ENCODE measurements around the gene KNL1.
"Not testable (repeated sequence)": the region's sequence is repeated elsewhere in the genome, so short reads cannot be mapped to it uniquely, and the experiment has no call there.

Gene KNL1

DNA sequence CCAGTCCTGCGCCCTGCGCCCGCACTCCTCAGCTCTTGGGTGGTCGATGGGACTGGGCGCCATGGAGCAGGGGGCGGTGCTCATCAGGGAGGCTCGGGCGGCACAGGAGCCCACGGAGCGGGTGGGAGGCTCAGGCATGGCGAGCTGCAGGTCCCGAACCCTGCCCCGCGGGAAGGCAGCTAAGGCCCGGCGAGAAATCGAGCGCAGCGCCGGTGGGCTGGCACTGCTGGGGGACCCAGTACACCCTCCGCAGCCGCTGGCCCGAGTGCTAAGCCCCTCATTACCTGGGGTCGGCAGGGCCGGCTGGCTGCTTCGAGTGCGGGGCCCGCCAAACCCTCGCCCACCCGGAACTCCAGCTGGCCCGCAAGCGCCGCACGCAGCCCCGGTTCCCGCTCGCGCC, 82.9 kb downstream of the KNL1 start:
- DNase-seq: not testable (repeated sequence)

DNA sequence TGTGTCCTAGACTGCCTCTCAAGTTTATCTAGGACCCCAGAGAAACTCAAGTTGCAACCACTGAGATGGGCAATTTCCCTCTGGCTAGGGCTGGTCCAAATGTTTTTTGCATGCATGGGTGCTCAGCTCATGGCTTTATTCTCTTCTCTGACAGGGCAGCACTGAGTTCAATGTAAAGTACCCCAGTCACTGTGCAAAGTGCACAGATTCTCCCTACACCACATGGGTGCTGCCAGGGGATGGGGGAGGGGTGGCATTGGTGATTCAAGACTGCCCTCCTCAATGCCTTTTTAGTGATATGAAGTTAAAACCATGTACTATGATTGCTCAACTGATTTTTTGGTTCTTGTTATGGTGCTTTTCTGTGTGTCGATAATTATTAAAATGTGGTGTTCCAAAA, 86.1 kb downstream of the KNL1 start:
- DNase-seq: no peak

DNA sequence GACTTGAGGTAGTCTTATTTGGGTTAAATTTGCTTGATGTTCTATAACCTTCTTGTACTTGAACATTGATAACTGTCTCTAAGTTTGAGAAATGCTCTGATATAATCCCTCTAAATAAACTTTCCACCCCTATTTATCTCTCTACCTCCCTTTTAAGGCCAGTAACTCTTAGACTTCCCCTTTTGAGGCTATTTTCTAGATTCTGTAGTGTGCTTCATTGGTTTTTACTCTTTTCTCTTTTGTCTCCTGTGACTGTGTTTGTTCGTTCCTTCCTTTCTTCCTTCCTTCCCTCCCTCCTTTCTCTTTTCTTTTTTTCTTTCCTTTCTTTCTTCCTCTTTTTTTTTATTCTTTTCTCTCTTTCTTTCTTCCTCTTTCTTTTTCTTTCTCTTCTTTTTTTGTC, 86.9 kb downstream of the KNL1 start:
- not testable (repeated sequence) for DNase-seq

DNA sequence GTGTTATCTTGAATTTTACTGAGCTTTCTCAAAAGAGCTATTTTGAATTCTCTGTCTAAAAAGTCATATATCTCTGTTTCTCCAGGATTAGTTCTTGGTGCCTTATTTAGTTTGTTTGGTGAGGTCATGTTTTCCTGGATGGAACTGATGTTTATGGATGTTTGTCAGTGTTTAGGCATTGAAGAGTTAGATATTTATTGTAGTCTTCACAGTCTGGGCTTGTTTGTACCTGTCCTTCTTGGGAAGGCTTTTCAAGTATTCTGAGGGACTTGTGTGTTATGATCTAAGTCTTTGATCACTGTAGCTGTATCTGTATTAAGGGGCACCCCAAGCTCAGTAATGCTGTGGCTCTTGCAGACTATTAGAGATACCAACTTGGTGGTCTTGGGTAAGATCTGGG, 90.3 kb downstream of the KNL1 start:
- no peak for DNase-seq

DNA sequence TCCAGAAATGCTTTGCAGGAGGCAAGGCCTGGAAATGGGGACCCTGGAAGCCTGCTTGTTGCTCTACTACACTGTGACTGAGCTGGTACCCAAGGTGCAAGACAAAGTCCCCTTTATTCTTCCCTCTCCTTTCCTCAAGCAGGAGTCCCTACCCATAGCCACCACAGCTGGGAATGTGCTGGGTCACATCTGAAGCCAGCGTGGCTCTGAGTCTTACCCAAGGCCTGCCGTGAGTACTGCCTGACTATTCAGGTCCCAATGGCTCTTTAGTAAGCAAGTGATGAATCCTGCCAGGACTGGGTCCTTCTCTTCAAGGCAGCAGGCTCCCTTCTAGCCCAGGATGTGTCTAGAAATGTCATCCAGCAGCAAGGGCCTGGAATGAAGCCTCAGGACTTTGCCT, 91.3 kb downstream of the KNL1 start:
- no peak for DNase-seq

DNA sequence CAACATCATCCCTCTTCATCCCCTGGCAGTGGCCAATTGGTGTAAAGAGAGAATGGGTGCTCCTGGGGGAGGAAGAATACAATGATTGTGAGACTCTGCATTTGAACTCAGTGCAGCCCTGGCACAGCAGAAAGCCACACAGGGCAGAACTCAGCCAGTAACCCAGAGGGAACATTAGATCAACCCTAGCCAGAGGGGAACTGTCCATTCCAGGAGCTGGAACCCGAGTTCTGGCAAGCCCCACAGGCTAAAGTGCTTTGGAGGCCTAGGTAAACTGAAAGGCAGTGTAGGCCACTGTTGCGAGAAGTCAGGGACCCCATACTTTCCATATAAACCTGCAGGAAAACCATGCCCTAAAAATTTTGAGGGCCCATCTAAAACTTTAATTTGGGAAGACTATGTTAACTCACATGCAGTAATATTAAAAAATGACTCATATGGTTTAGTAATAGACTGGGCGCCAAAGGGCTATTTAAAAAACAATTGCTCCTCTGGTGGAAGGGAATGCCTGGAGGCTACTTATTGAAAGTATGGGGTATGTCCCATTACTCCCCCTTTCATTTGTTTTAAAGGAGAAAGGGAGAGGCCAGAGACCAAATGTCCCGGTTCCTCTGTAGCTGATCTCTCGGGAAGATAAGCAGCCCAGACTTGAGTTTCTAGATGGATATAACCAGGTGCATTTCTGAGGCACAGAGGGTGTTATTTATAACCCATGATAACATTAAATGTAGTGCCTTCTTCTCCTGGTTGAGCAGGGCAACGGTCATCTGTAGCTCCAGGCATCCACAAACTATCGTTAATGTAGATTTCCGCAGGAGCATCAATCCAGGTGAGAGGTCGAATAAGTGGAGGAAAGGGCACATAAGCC, 95.1 kb downstream of the KNL1 start:
- DNase-seq: no peak

DNA sequence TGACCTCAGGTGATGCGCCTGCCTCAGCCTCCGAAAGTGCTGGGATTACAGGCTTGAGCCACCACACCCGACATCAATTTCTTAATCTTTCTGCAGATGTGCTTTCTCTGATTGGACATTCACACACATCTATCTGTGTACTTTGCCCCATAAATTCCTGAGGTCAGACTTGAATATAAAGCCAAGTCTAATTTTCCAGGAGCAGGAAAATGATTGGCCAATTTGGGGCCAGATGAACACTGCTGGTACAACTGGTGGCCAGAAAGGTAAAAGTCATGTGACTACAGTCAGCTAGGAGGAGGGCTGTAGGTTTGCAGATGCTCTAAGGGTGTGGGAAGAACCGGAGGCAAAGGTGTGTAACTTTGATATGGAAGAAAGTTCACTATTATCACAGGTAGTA, 97.7 kb downstream of the KNL1 start:
- no peak for DNase-seq

DNA sequence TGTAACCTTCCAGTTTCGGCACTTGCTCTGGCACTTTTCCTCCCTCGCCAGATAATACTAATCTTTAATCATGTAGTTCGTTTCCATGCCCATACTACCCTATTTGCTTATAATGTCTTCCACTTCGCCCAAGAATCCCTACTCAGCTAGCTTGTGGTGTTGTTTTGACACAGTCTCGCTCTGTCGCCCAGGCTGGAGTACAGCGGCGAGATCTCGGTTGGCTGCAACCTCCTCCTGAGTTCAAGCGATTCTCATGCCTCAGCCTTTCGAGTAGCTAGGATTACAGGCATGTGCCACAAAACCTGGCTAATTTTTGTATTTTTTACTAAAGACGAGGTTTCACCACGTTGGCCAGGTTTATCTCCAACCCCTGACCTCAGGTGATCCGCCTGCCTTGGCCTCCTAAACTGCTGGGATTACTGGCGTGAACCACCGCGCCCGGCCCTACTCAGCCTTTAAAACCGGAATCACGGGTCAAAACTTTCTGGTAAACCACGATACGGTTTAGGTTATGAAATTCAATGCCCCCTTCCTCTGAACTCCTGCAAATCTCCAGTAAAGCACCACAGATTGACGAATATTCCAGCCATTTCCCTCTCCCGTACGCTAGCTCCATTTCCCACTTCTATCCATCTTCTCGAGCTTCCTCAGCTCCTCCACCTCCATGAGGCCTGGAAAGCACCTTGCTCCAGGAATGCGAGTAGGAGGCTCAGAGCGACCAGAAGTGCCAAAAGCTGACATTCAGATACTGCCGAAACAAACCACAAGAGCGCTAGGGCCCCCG, 100.0 kb downstream of the KNL1 start:
- no peak for DNase-seq

DNA sequence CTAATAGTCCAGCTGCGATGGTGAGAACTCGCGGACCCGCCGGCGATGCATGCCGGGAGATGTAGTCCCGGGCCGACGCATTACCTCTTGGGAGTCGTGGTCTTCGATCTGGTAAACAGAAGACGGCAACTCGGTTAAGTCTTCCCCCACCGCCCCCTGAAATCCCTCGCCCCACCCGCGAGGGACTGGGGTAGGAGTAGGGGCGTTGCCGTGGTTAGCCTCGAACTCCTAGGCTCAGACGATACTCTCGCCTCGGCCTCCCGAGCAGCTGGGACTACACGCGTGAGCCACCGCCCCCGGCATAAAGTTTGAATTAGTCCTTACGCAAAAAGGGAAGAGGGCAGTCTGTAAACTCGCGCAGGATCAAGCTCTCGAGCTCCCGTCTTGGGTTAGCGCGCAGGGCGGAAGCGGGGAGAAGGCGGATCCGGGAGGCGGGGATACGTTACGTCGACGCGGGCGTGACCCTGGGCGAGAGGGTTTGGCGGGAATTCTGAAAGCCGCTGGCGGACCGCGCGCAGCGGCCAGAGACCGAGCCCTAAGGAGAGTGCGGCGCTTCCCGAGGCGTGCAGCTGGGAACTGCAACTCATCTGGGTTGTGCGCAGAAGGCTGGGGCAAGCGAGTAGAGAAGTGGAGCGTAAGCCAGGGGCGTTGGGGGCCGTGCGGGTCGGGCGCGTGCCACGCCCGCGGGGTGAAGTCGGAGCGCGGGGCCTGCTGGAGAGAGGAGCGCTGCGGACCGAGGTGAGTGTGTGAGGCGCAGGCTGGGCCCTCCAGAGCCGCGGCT, 100.8 kb downstream of the KNL1 start, which contains the start of gene RAD51:
RAD51 (plus strand) TSS at position 487 of the 781 bp plus-strand sequence. CDS start 3,585 bp downstream, outside the sequence.
- peak; percentile 92 for DNase-seq

DNA sequence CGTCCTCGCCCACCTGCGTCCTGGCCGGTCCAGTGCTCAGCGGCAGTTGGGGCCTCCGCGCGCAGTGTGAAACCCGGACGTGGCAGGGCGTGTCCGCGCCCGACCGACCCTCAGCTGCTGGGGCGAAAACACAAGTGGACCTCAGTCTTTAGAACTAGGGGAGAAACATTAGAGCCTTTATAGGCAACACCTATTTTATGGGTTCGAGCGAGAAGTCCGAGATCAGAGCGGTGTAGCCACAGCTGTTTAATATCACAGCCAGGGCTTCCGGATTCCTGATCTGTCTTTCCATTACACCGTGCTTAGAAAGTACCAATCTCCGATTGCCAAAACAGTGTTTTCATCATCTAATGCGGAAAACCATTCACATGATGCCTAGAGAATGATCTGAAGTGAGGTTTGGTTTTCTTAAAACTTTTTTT, 101.4 kb downstream of the KNL1 start:
- no peak for DNase-seq

DNA sequence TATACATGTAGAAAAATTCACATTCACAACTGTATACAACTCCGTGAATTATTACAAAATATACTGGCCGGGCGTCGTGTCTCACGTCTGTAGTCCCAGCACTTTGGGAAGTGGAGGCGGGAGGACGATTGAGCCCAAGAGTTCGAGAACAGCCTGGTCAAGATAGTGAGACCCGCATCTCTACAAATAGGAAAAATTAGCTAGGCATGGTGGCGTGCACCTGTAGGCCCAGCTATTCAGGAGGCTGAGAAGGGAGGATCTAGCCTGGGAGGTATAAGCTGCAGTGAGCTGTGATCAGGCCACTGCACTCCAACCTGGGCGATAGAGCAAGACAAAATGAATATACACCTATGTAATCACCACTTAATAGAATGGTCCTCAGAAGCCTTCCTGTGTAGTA, 102.2 kb downstream of the KNL1 start:
- DNase-seq: no peak

DNA sequence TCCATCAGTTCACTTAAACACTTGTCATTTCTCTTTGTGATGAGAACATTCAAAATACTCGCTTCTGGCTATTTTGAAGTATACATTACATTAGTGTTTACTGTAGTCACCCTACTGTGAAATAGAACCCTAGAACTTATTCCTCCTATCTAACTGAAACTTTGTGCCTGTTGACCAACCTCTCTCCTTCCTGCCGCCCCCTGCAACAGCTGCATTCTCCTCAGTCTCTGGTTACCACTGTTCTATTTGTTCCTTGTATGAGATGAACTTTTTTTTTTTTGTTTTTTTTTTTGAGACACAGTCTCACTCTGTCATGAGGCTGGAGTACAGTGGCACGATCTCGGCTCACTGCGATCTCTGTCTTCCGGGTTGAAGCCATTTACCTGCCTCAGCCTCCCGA, 103.9 kb downstream of the KNL1 start:
- no peak for DNase-seq

DNA sequence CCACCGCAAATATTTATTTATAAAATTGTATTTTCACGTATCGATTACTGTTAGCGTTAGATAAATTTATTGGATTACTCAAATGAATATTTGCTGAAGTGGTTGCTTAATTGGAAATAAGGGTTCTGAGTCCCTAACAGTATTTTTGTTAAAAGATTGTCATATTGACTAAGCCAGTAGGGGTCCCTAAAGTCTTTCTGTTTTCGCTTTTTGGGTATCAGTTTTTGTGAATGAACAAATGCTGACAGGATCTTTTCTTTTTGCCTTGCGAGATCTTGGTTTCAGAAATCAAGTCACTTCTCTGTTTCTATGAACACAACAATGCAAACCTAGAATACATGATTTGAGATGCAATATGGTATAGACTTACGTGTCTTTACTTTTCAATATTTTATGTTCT, 108.0 kb downstream of the KNL1 start:
- DNase-seq: no peak

DNA sequence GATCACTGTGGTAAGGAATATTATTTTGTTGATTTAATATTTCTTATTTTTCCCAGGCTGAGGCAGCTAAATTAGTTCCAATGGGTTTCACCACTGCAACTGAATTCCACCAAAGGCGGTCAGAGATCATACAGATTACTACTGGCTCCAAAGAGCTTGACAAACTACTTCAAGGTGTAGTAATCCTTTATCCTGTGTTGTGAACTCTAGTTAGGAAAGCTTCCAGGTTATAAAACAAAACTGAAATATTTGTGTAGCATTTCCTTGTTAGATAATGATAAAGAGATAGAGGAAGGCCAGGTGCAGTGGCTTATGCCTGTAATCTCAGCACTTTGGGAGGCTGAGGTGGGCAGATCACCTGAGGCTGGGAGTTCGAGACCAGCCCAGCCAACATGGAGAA, 112.1 kb downstream of the KNL1 start:
- DNase-seq: no peak
